Measurements from ENCODE around the gene SCD.

Gene SCD

DNA sequence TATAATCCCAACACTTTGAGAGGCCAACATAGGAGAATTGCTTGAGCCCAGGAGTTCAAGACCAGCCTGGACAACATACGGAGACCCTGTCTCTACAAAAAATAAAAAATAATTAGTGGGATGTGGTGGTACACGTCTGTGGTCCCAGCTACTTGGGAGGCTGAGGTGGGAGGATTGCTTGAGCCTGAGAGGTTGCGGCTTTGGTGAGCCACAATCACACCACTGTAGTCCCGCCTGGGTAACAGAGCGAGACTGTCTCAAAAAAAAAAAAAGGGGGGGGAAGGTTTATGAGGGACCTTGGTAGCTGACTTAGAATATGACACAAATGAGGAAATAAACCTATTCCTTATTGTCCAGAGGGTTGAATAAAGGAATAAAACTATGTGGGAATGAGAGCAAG is 30.8 kb downstream of the SCD start:
- DNase-seq (ENCODE audit: low read depth), result no peak
- H3K4me3 ChIP-seq (ENCODE audit: control insufficient read depth, low read depth, low read length), result no peak overlapping the region
- TF ChIP-seq, protein P1, sequence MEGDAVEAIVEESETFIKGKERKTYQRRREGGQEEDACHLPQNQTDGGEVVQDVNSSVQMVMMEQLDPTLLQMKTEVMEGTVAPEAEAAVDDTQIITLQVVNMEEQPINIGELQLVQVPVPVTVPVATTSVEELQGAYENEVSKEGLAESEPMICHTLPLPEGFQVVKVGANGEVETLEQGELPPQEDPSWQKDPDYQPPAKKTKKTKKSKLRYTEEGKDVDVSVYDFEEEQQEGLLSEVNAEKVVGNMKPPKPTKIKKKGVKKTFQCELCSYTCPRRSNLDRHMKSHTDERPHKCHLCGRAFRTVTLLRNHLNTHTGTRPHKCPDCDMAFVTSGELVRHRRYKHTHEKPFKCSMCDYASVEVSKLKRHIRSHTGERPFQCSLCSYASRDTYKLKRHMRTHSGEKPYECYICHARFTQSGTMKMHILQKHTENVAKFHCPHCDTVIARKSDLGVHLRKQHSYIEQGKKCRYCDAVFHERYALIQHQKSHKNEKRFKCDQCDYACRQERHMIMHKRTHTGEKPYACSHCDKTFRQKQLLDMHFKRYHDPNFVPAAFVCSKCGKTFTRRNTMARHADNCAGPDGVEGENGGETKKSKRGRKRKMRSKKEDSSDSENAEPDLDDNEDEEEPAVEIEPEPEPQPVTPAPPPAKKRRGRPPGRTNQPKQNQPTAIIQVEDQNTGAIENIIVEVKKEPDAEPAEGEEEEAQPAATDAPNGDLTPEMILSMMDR (conservative IDR thresholded peaks at IDR 0.05; ENCODE audit: control insufficient read depth, insufficient read depth, low read depth, low read length), result no peak

DNA sequence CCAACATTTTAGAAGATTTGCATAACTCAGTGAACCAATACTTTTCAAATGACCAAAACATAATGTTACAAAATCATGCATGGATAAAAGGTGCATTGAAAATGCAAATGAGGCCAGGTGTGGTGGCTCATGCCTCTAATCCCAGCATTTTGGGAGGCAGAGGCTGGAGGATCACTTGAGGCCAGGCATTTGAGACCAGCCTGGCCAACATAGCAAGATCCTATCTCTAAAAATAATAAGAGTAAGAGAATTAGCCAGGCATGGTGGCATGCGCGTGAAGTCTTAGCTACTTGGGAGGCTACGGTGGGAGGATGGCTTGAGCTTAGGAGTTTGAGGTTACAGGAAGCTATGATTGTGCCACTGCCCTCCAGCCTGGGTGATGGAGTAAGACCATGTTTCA is 33.4 kb downstream of the SCD start:
- DNase-seq (ENCODE audit: low read depth), result no peak
- TF ChIP-seq, protein P1 (conservative IDR thresholded peaks at IDR 0.05; ENCODE audit: control insufficient read depth, insufficient read depth, low read depth, low read length), result no peak
- H3K4me3 ChIP-seq (ENCODE audit: control insufficient read depth, low read depth, low read length), result no peak overlapping the region

DNA sequence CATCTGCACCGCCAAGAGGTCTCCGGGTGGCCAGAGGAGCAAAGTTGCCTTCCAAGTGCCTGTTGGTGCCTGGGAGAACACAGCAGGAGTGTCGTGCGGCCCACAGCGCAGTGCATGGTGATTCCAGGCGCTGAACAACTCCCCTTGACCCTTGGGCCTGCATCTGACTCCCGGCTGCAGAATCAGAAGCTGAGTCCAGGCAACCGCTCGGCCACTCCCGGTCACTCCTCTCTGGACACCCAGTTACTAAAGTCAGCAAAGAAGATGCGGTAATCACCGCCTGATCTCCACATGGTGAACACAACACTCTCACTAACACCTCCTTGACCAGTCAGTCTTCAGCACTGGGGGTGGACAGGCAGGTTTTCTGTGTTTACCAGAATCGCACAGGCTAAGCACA is 35.5 kb downstream of the SCD start:
- no peak overlapping the region for H3K4me3 ChIP-seq (ENCODE audit: control insufficient read depth, low read depth, low read length)
- DNase-seq (ENCODE audit: low read depth), result no peak
- TF ChIP-seq, protein P1 (conservative IDR thresholded peaks at IDR 0.05; ENCODE audit: control insufficient read depth, insufficient read depth, low read depth, low read length), result no peak

DNA sequence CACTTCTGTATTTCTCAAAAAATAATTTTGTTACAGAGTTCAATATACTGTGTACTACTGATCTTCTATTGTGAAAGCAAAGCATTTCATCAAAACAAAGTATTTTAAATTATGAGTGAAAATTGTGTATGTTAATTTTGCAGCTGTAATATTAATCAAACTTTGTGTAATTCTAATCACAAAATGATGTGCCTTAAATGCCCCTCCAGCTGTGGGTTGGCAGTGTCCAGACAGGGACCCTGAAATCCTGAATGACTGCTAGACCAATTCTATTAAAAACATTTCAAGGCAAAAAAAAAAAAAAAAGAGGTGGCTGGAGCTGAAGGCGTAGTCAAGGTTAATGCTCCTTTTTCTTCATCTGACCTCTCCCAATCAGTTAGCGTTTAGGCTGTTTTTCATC is 36.2 kb downstream of the SCD start:
- TF ChIP-seq, protein P1 (conservative IDR thresholded peaks at IDR 0.05; ENCODE audit: control insufficient read depth, insufficient read depth, low read depth, low read length), result no peak
- DNase-seq (ENCODE audit: low read depth), result no peak
- no peak overlapping the region for H3K4me3 ChIP-seq (ENCODE audit: control insufficient read depth, low read depth, low read length)

DNA sequence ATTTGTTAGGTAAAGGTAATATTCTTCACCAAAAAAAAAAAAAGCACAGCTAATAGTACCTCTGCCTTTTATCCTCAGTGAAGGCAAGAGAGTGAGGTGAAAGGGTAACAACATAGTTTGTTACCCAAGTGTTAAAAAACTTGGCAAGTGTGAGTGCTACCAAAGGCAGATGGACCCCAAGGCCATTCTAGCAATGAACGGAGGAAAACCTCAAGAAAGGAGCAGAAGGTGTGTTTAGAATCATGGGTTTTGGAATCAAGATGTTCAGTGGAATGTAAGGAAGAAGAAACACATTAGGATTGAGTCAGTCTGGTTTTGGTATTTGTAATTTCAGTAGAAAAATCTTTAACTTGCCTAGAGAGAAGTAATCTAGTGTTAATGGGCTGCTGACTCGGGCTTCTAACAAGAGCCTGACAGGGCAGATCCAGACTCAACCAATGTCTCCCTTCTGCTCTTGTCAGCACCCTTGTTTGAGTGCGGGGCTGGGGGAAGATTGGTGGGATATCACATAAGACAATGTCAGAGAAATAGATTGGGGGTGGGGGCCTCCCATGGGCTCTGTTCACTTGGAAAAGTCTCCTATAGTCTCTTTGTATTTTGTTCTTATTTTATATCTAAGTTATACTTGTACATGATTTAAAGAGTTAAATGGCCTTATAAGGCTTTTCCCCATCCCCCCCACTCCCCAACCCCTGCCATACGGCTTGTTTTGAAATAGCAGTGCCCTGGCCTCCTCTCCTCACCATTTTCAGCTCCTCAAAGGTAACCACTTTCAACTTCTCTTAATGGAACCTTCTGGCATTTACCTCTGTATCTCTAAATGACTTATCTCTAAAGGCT is 44.4 kb downstream of the SCD start:
- no peak for DNase-seq (ENCODE audit: low read depth)
- TF ChIP-seq, protein P1 (conservative IDR thresholded peaks at IDR 0.05; ENCODE audit: control insufficient read depth, insufficient read depth, low read depth, low read length), result no peak
- no peak overlapping the region for H3K4me3 ChIP-seq (ENCODE audit: control insufficient read depth, low read depth, low read length)

DNA sequence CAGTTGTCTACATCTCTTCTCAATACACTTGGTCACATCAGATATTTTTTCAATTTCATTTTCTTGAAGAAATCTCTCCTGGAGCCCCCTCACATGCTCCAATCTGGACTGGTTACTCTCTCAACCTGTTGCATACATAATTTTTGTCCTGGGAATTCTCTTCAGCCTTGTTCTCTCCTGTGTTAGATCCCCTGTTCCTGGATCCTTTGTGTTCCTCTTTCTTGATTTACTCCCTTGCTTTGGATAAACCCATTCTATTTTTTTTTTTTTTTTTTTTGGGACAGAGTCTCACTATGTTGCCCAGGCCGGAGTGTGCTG is 45.6 kb downstream of the SCD start:
- no peak overlapping the region for H3K4me3 ChIP-seq (ENCODE audit: control insufficient read depth, low read depth, low read length)
- DNase-seq (ENCODE audit: low read depth), result no peak
- TF ChIP-seq, protein P1 (conservative IDR thresholded peaks at IDR 0.05; ENCODE audit: control insufficient read depth, insufficient read depth, low read depth, low read length), result no peak

Data from fibroblast of mammary gland (primary cell).